AG20443 (cell line): ENCODE data around the gene AK5.
A peak's percentile ranks its signal among the peaks of the same experiment; 100 is the strongest.
"Not testable (repeated sequence)": the region's sequence is repeated elsewhere in the genome, so short reads cannot be mapped to it uniquely, and the experiment has no call there.

Source experiments
- DNase-seq: peaks from one replicate; pipeline ENCODE4 v3.0.0; 2012; ENCODE audit warnings: low spot score, mixed read lengths

Gene AK5

DNA sequence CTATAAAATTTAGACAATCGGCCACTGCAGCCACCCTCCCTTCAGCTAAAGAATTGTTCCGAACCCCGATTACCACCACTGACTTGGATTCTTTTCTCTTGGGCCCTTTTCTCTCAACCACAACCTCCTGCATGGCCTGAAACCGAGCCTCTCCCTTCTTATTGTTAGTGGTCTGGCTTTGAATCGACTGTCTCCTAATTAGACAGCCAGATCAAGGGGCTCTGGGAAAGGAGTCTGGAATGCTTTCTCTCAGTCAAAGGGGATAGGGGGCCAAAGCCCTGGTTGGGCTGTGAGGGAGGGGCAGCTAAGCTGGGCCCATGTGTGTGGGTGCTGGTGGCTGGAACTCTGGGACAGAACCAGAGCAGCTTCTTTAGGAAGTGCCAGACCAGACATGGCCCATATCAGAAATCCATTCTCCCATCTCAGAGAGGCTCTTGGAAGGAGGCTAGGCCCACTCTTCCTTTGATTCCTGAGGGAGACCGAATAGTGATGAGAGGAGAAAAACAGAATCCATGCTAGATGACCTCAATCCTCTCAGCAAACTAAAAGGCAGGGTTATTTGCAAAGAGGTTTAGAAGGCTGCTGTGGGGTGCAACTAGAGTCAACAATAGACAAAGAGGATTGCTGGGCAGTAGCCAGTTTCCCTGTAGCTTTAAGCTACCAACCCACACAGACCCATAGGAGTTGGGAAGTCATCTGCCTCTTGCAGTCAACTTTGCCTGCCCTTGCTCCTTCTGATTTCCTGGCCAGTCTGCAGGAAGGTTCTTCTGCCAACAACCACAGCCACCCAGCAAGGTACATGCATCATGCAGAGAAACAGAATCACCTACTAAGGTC is 117.6 kb downstream of the AK5 start:
- DNase-seq: no peak

DNA sequence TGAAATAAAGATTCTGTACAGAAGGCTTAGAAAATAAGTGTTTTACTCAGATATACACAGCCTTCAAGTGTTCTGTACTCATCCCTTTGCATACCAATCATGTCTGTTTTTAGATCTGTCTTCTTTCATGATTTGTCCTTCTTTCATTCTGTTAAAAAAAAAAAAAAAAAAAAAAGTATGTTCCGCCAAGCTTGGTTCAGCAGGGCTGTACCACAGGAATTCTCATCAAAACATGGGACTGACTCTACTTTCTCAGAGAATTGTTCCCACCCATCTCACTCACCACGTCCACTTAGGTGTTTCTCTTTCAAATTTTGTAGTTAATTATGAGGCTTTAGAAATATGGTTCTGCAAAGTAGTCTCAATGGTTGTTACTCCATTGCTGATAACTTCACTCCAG is 119.0 kb downstream of the AK5 start:
- no peak for DNase-seq

DNA sequence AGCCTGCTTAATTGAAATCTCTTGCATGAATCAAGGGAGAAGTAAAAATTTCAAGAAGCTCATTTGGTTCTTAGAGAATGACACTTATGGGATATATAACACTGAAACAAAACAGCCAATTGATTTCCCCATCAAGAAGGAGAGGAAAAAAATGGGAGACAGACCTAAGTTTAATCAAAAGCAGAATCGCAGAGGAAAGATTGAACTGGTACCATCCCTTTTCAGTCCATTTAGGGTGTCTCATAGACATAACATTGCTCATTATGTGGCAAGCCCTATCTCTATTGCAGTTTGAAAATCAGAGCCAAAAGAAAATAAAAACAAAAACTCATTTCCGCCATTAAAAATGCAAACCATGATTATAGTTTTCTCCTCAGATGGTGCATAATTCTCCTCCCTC is 119.6 kb downstream of the AK5 start:
- no peak for DNase-seq

DNA sequence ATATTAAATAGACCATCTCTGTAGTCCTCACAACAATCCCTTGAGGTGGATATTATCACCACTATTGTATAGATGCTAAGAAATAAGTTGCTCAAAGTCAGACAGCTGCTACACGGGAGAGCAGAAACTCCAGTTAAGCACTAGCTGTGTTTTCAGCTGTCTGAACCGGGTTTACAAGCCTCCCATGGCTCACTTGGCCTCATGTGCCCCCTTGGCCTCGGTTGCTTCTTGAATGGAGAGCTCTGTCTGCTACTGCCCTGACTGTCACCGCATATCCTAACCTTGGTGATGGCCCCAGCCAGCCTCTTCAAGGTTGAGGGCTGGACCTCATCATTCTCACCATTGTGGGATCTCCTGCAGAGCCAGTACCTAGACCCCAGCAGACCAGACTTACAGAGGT is 123.4 kb downstream of the AK5 start:
- DNase-seq: no peak

DNA sequence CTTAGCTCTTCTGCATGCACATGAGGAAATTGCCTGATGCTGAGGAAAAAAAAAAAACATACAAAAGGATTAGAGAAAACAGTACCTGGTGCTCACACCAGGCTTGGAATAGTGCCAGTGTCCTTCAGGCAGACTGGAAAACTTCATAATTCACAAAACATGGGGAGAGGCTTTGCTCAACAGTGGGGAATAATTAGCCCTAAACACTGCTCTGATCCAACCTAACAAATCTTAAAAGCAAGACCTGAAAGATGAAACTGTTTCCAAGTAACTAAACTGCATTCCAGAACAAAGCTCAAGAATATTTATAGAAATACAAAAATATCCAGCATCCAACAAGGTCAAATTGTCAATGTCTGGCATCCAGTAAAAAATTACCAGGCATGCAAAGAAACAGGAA is 124.8 kb downstream of the AK5 start:
- no peak for DNase-seq

DNA sequence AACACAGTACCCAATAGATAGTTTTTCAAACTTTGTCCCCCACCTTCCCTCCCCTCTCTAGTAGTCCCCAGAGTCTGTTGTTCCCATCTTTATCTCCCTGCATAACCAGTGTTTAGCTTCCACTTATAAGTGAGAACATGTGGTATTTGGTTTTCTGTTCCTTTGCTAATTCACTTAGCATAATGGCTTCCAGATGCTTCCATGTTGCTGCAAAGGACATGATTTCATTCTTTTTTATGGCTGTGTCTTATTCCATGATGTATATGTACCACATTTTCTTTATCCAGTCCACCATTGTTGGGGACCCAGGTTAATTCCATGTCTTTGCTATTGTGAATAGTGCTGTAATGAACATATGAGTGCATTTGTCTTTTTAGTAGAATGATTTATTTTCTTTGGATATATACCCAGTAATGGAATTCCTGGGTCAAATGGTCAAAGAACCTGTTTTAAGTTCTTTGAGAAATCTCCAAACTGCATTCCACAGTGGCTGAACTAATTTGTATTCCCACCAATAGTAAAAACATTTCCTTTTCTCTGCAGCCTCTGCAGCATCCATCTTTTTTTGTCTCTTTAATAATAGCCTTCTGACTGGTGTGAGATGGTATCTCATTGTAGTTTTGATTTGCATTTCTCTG is 126.0 kb downstream of the AK5 start:
- DNase-seq: no peak

DNA sequence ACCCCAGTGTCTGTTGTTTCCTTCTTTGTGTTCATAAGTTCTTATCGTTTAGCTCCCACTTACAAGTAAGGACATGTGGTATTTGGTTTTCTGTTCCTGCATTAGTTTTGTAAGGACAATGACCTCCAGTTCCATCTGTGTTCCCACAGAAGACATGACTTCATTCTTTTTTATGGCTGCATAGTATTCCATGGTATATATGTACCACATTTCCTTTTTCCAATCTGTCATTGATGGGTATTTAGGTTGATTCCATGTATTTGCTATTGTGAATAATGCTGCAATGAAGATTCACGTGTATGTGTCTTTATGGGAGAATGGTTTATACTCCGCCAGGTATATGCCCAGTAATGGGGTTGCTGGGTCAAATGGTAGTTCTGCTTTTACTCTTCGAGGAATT is 127.1 kb downstream of the AK5 start:
- DNase-seq: not testable (repeated sequence)

DNA sequence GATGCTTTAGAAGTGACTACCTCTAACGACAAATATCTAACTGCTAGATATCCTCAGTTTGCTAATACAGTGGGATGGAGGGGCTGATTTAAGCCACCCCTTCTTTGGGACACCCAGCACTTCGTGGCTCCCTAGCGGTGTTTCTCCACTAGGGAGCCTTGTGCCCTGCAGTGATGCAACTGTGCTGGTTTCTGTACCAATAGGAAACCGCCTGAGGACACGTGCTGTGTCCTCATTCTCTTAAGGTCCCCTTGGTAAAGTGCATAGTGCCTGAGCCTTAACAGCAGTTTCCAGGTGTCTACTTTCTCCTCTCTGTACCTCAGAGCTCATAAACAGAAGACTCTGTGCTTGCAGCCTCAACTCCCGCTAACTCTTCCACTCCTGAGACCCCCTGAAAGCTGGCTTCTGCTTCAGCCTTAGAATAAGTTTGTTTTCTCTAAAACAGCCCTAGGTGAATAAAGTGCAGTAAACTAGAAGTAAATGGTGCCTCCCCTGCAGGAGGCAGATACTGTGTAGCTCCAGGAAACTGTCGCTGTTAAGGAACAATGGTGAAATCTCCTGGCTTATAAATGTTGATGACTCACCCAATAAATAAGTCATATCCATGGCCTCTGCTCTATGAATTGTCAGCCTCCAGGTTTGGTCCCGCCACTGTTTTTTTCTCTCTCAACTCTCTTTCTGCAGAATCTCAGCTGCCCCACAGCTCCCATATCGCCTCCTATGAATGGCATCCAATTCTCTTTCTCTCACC is 130.4 kb downstream of the AK5 start:
- DNase-seq: peak; percentile 24

DNA sequence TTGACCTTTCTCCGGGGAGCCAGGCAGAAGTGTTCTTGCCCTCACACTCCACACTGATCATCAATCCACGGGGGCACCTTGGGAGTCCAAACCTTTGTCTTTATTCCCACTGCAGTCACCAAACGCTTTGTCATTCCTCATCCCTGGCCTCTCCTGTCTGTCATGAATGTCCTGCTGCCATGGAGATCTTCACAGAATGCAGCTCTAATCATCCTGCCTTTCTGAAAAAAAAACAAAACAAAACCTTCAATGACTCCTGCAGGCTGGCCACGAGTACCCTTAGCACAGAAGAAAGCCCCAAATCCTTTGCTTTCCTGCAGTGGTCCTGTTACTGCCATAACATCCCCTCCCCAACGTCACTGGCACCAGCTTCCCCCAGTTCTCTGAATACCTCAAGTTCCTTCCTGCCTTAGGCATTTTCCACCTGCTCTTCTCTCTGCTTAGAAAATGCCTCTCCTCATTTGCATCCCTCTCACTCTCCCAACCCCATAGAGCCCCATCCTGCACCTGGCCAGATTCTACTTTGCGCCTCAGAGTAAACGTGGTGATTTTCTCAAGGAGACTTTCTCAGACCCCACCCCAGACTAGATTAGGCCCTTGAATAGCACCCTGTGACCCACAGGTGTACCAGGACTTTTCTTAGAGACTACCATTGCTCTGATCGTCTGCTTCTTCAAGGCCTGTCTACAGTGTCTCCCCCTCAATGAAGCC is 131.2 kb downstream of the AK5 start:
- no peak for DNase-seq

DNA sequence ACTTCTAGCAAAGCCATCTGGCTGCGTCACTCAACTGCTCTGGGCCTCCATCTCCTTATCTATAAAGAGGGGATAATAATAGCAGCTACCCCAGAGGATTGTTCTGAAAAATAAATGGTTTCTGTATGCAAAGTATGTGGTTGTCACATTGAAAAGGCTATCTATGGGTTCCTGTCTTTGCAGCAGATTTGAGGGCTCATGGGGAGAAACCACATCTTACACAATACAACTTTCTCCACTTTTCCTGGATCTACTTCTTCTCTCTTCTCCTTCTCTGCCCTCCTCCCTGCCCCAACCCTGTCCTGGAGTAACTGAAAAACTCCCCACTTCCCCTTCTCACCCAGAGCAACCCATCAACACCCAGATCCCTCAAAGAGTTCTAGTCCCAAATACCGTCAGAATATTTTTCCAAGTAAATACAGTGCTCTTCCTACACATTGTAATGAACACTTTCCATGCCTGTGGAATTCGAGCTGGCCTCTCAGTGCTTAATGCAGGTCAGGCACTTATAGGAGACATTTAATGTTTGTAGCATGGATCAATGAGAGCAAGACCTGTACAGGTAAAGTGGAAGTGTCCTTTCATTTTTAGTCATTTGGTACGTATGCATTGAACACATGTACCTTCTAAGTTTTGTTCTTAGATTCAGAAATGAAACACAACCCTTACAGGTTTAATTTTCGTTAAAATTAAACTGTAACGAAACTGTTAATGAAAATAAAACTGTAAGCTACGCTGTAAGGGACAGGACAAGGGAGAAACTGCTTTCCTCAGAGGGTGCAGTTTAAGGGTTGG is 131.9 kb downstream of the AK5 start:
- no peak for DNase-seq

DNA sequence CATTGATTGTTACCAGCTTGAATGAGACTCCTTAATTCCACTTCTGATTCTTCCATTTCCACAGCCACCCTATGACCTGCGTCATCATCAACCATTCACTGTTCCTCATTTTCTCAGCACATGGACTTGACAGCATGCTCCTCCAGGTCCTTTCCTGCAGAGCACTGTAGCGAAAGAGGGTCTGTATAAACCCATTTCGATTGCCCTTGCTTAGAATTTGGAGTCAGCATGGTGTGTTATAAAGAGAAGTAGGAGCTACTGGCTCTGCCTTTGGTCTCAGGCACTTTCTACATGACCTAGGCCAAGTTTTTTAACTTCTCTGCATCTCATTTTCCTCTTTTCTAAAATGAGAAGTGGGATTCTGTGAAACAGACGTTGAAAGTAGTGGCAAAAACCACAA is 133.8 kb downstream of the AK5 start:
- no peak for DNase-seq

DNA sequence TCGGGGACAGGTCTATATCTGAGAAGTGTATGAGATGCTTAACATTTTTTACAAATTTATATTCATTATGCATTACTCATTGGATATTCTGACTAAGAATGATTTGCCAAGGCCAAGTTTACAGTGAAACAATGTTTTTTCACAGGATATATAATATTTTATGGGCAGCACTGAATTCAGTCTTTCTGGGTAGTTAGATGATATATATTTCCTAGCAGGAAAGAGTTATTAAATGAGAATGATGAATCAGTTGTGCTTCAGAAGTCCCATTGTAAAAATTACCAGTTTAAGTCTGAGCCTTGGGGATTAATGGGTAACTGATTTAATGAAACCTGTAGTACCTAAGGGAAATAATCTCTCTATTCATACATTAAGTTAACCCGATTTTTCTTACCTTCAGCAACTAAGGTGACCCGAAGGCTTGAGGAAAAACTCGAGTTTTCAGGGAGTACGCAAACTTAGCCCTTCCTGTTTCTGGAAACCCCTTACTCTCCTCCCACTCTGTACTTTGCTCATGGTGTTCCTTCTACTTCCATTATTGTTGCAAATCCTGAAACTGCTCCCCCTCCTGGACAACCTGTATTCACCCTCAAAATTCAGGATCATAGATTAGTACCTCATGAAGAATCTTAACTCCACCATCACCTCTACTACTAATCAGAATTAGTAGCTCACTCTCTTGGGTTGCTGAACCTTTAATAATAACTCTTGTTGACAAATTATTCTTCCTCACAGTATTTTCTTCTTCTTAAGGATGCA is 135.1 kb downstream of the AK5 start:
- DNase-seq: no peak

DNA sequence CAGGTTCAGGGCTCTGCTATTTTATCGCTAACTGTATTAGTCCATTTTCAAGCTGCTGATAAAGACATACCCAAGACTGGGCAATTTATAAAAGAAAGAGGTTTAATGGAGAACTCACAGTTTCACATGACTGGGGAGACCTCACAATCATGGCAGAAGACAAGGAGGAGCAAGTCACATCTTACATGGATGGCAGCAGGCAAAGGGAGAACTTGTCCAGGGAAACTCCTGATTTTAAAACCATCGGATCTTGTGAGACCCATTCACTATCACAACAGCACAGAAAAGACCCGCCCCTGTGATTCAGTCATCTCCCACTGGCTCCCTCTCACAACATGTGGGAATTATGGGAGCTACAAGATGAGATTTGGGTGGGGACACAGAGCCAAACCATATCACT is 136.2 kb downstream of the AK5 start:
- not testable (repeated sequence) for DNase-seq

DNA sequence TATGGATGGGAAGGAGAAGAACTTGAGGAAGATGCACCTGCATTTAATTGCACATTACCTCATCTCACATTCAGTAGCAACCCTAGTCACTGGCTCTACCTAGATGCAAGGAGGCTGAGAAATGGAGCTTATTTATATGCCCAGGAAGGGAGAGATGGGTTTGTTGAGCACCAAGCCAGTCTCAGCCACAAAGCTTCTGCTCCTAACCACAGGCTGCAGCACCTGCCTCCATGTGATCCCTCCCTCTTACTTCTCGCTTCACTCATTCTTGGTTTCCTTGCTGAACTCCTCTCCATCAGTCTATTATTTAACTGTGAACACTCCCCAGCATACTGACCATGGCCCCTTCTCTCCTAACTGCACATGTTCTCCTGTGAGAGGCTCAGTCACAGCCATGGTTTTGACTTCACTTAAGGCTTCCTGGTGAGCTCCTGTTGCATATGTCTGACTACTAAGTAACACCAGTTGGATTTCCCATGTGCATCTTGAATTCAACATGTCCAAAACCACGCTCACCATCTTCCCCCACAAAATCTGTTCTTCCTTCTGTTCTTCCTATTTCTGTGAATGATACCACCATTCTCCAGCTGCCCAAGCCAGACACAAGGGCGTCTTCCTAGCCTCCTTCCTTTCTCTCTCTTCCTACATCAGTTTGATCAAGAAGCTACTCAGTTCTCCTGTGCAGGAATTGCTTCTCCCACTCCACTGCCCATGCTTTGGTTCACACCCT is 139.8 kb downstream of the AK5 start:
- DNase-seq: no peak

DNA sequence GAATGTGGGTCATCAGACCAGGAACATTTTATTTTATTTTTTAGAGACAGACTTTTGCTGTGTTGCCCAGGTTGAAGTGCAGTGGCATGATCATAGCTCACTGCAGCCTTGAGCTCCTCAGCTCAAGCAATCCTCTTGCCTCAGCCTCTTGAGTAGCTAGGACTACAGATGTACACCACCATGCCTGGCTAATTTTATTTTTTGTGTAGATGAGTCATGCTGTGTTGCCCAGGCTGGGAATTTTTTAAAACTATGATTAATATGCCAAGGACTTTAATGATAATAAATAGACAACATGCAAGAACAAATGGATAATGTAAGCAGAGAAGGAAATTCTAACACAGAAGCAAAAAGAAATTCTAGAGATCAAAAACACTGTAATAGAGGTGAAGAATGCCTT is 142.4 kb downstream of the AK5 start:
- no peak for DNase-seq

DNA sequence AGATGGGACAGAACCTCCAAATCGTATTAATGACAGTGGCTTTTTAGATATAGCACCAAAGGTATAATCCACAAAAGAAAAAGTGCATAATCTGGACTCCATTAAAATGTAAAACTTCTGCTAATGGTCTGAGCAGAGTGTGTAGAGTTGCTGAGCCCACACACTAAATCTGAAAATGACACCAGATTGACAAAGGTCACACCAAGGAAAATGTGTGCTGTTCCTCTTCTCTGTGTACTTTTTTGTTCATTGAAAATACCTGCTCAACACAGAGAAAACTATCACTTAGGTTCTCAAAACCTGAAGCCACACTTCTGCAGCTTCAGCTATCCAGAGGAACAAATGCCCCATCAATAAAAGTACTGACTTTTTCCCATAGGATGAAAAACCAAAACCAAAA is 146.2 kb downstream of the AK5 start:
- DNase-seq: no peak

DNA sequence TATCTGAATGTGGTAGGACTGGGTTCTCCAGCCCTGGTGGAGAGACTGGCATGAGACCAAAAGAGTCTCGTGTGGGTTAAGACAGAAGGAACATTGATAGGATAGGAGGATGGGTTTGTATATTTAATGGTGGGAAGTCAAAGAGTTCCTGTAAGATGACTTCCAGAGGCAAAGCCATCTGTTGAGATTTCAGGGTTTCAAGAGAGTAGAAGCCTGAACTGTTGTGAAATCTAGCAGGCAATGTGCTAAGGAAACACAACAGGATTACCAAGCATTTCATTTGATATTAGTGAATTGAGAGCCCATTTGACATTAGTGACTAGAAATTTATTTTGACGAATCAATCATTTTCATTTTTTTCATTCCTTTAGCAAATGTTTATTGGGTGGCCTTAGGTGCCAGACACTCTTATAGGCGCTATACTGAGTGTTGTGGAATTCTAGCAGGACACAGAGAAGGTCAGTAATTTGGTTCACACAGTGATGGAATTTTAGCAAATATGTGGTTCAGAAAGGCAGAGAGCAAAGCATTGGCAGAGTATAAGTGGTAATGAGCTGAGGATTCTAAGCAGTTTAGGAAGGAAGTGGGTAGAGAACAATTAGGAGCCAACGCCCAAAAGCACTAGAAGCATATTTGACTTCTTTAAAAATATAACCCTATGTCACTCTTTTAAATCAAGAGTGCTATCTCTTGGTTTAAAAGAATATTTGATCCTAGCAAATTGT is 149.3 kb downstream of the AK5 start:
- peak; percentile 14 for DNase-seq

DNA sequence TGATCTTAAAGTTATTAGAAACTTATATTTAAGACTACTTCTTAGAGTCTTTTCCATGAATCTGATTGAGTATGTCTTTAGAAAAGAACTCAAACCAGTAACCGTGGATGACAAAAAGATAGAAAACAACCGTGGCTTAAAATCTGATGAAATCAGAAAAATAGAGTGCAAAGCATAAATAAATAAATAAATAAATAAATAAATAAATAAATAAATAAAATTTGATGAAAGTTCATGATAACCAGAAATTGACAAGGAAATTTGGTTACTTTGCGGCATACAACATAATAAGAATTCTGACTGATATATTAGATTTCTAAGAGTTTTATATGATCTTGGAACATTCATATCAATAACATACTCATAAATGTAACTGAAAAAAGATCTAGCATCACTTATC is 152.1 kb downstream of the AK5 start:
- DNase-seq: no peak

DNA sequence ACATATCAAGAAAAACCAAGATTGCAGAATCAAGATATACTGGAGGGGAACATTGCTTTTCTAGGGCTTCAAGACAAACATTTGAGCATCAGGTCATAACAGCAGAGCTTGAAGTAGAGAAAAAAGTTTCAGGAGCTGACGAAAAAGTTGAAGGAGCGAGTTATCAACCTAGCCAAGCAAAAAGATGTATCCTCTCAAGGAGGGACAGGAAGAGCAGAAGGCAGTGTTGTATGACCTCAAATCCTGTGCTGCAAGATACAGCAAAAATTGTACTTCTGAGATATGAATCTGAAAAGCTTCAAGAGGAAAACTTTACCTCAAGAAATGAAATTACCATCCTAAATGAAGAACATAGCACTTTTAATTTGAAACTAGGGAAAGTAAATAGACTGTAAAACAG is 153.1 kb downstream of the AK5 start:
- DNase-seq: no peak
